H9 (cell line): ENCODE measurements around the gene BTN3A1. TPM values are rescaled to one million over a fixed set of nuclear protein-coding genes. Genes with fewer than 3 reads are reported as not detected.

Experiments used
- DNase-seq: peaks from one replicate; pipeline ENCODE4 v3.0.0-alpha.2; 2017
- H2AFZ ChIP-seq: one replicate; pipeline ENCODE4 v1.6.1; 2013; ENCODE audit warnings: mild to moderate bottlenecking, low read length, control low read depth, moderate library complexity
- H2AK5ac ChIP-seq: 2 replicates; pipeline ENCODE4 v1.6.1; 2013; ENCODE audit warnings: low read length, control low read depth, mixed read lengths; ENCODE audit not compliant: insufficient read length
- H2BK120ac ChIP-seq: one replicate; pipeline ENCODE4 v1.6.1; 2013; ENCODE audit warnings: low read depth, mild to moderate bottlenecking, low read length, control low read depth, inconsistent platforms; ENCODE audit not compliant: poor library complexity, severe bottlenecking
- H2BK12ac ChIP-seq: 2 replicates; pipeline ENCODE4 v1.6.1; 2013; ENCODE audit warnings: low read length, control low read depth, mixed read lengths, low read depth; ENCODE audit not compliant: insufficient read length
- H2BK15ac ChIP-seq: 2 replicates; pipeline ENCODE4 v1.6.1; 2013; ENCODE audit warnings: low read depth, low read length, control low read depth
- H2BK20ac ChIP-seq: one replicate; pipeline ENCODE4 v1.6.1; 2013; ENCODE audit warnings: low read depth, mild to moderate bottlenecking, low read length, control low read depth, inconsistent platforms; ENCODE audit not compliant: poor library complexity, severe bottlenecking
- H2BK5ac ChIP-seq: 2 replicates; pipeline ENCODE4 v1.6.1; 2013; ENCODE audit warnings: low read length, control low read depth, mixed read lengths; ENCODE audit not compliant: insufficient read length
- H3K14ac ChIP-seq: 2 replicates; pipeline ENCODE4 v1.6.1; 2013; ENCODE audit warnings: low read length, control low read depth; ENCODE audit not compliant: insufficient read depth
- H3K18ac ChIP-seq: 2 replicates; pipeline ENCODE4 v1.6.1; 2013; ENCODE audit warnings: low read depth, mild to moderate bottlenecking, mixed read lengths, low read length, control low read depth; ENCODE audit not compliant: insufficient read length
- H3K23ac ChIP-seq: 2 replicates; pipeline ENCODE4 v1.6.1; 2013; ENCODE audit warnings: low read length, control low read depth, mixed read lengths, low read depth; ENCODE audit not compliant: insufficient read length
- H3K23me2 ChIP-seq: 2 replicates; pipeline ENCODE4 v1.6.1; 2013; ENCODE audit warnings: low read depth, mild to moderate bottlenecking, mixed read lengths, low read length, control low read depth; ENCODE audit not compliant: insufficient read length, poor library complexity, severe bottlenecking
- H3K27ac ChIP-seq: 2 replicates; pipeline ENCODE4 v1.5.1; 2013; ENCODE audit warnings: low read length, control low read depth, mixed read lengths, low read depth; ENCODE audit not compliant: insufficient read length
- H3K27me3 ChIP-seq: 2 replicates; pipeline ENCODE4 v1.6.1; 2013; ENCODE audit warnings: low read length, control low read depth, inconsistent platforms; ENCODE audit not compliant: insufficient read depth
- H3K4ac ChIP-seq: 2 replicates; pipeline ENCODE4 v1.6.1; 2013; ENCODE audit warnings: low read depth, mild to moderate bottlenecking, control low read depth, inconsistent platforms, low read length, moderate library complexity
- H3K4me1 ChIP-seq: 2 replicates; pipeline ENCODE4 v1.6.1; 2013; ENCODE audit warnings: low read length, control low read depth, inconsistent platforms; ENCODE audit not compliant: insufficient read depth
- H3K4me2 ChIP-seq: 2 replicates; pipeline ENCODE4 v1.6.1; 2013; ENCODE audit warnings: low read length, control low read depth, mixed read lengths; ENCODE audit not compliant: insufficient read length, insufficient read depth
- H3K56ac ChIP-seq: 2 replicates; pipeline ENCODE4 v1.6.1; 2013; ENCODE audit warnings: low read depth, mild to moderate bottlenecking, mixed read lengths, low read length, control low read depth; ENCODE audit not compliant: insufficient read length
- H3K79me1 ChIP-seq: 2 replicates; pipeline ENCODE4 v1.6.1; 2013; ENCODE audit warnings: low read depth, mild to moderate bottlenecking, moderate library complexity, low read length, control low read depth, inconsistent platforms; ENCODE audit not compliant: insufficient read depth, poor library complexity, severe bottlenecking
- H3K79me2 ChIP-seq: 2 replicates; pipeline ENCODE4 v1.6.1; 2013; ENCODE audit warnings: low read length, control low read depth, inconsistent platforms; ENCODE audit not compliant: insufficient read depth
- H3K9ac ChIP-seq: 2 replicates; pipeline ENCODE4 v1.6.1; 2013; ENCODE audit warnings: low read length, control low read depth, mixed read lengths; ENCODE audit not compliant: insufficient read length; ENCODE audit errors: extremely low read depth
- H3K9me3 ChIP-seq: one replicate; pipeline ENCODE4 v1.6.1; 2013; ENCODE audit warnings: low read depth, low read length, inconsistent platforms; ENCODE audit not compliant: control insufficient read depth
- H3T11ph ChIP-seq: one replicate; pipeline ENCODE4 v1.6.1; 2013; ENCODE audit warnings: mild to moderate bottlenecking, low read length, control low read depth, inconsistent platforms
- H4K20me1 ChIP-seq: one replicate; pipeline ENCODE4 v1.6.1; 2013; ENCODE audit not compliant: control insufficient read depth, insufficient read length, insufficient read depth
- H4K5ac ChIP-seq: 2 replicates; pipeline ENCODE4 v1.6.1; 2013; ENCODE audit warnings: low read depth, mild to moderate bottlenecking, mixed read lengths, low read length, control low read depth; ENCODE audit not compliant: insufficient read length
- H4K8ac ChIP-seq: replicated peaks from 2 replicates; pipeline ENCODE4 v1.6.1; 2013; ENCODE audit warnings: low read length, control low read depth, mixed read lengths, low read depth; ENCODE audit not compliant: insufficient read length
- H4K91ac ChIP-seq: 2 replicates; pipeline ENCODE4 v1.6.1; 2013; ENCODE audit warnings: low read depth, mild to moderate bottlenecking, moderate library complexity, mixed read lengths, low read length, control low read depth; ENCODE audit not compliant: insufficient read length
- H3K27ac Mint-ChIP-seq, 3 experiments: 2 replicates in 2 of 3; 3 replicates in 1 of 3; pipeline ENCODE4 v1.8.0; 2020 to 2021; ENCODE audit warnings: mixed read lengths in 3 of 3, mild to moderate bottlenecking in 1 of 3, moderate library complexity in 1 of 3
- H3K27me3 Mint-ChIP-seq: 2 replicates; pipeline ENCODE4 v1.8.0; 2021; ENCODE audit warnings: low read depth, mild to moderate bottlenecking, moderate library complexity, mixed read lengths
- H3K36me3 Mint-ChIP-seq, 3 experiments: 2 replicates in 2 of 3; 3 replicates in 1 of 3; pipeline ENCODE4 v1.8.0; 2020 to 2021; ENCODE audit warnings: low read depth in 3 of 3, mixed read lengths in 3 of 3; ENCODE audit not compliant: insufficient read depth in 1 of 3
- H3K4me1 Mint-ChIP-seq, 2 experiments: 2 replicates each; pipeline ENCODE4 v1.8.0; 2020; ENCODE audit warnings: mixed read lengths in 2 of 2
- H3K4me3 Mint-ChIP-seq, 2 experiments: 2 replicates in 1 of 2; 3 replicates in 1 of 2; pipeline ENCODE4 v1.8.0; 2020 to 2021; ENCODE audit warnings: mild to moderate bottlenecking in 2 of 2, mixed read lengths in 2 of 2, moderate library complexity in 1 of 2
- H3K9me3 Mint-ChIP-seq, 2 experiments: 2 replicates in 1 of 2; 3 replicates in 1 of 2; pipeline ENCODE4 v1.8.0; 2020; ENCODE audit warnings: mild to moderate bottlenecking in 2 of 2, mixed read lengths in 2 of 2, moderate library complexity in 1 of 2
- CTCF ChIP-seq: fragments of 200-600 bp; sonication (generic); conservative IDR thresholded peaks from 3 replicates; pipeline ENCODE4 v1.8.0; 2021; ENCODE audit warnings: antibody characterized with exemption, mild to moderate bottlenecking
- WGBS: extraction: QIAGEN DNeasy Blood & Tissue Kit; methylation state at CpG from one replicate; pipeline ENCODE4 v1.1.7; 2013; ENCODE audit warnings: missing lambda C conversion rate, low lambda C conversion rate, mixed read lengths; ENCODE audit not compliant: insufficient read length; ENCODE audit errors: extremely low coverage; 5-methylcytosine and 5-hydroxymethylcytosine counted together
- total RNA-seq: library from RNA; stranded (reverse); gene quantifications from 2 replicates; pipeline ENCODE4 v1.2.1, GENCODE V29; 2021

Gene BTN3A1
- total RNA-seq, 1 experiment from 2014 or later = 2.5 TPM

GRCh38 chr6:26390531-26390930 is 11.5 kb upstream of the BTN3A1 start:
- no peak for DNase-seq

More at GRCh38 chr6:26390531-26390930, 11.5 kb upstream of the BTN3A1 start:
- H3T11ph ChIP-seq = no peak overlapping the region
- Mint-ChIP-seq H3K4me1 (peaks cover 18 to 20% of the 10 kb centered on the region in 2 experiments), H3K36me3 (peaks cover 21 to 47% (median 43%) of the 10 kb centered on the region in 3 experiments; a peak in 6 of 7 replicates), H3K4me3 (no peak overlapping the region), H3K27me3 (no peaks in the 10 kb centered on the region), H3K9me3 (no peaks in the 10 kb centered on the region), H3K27ac (no peak overlapping the region)
- H4K5ac ChIP-seq = no peak overlapping the region
- H2BK15ac ChIP-seq = no peak overlapping the region
- no peak overlapping the region for H3K4me2 ChIP-seq
- no peak overlapping the region for H3K14ac ChIP-seq
- H3K9ac ChIP-seq = no peak overlapping the region
- H3K27me3 ChIP-seq = no peaks in the 10 kb centered on the region
- H3K56ac ChIP-seq = no peak overlapping the region
- no peak overlapping the region for H3K27ac ChIP-seq
- no peak overlapping the region for H2BK120ac ChIP-seq
- H2AFZ ChIP-seq = no peak overlapping the region
- H3K79me2 ChIP-seq = no peaks in the 10 kb centered on the region
- H3K4ac ChIP-seq = no peak overlapping the region
- no peak overlapping the region for H4K8ac ChIP-seq
- no peak overlapping the region for H2BK12ac ChIP-seq
- H4K20me1 ChIP-seq = no peaks in the 10 kb centered on the region
- H2BK5ac ChIP-seq = no peak overlapping the region
- H3K79me1 ChIP-seq = no peaks in the 10 kb centered on the region
- H3K4me1 ChIP-seq = peaks cover 5% of the 10 kb centered on the region; the same call in 1 of the 2 replicates
- no peaks in the 10 kb centered on the region for H3K9me3 ChIP-seq
- no peak overlapping the region for H3K23ac ChIP-seq
- H2BK20ac ChIP-seq = no peak overlapping the region
- no peaks in the 10 kb centered on the region for H3K23me2 ChIP-seq
- WGBS = no CpG with 5 or more reads among the region's 5 CpGs
- H4K91ac ChIP-seq = no peak overlapping the region
- no peak overlapping the region for H3K18ac ChIP-seq
- no peak for TF ChIP-seq CTCF
- H2AK5ac ChIP-seq = no peak overlapping the region
